Measurements from ENCODE around the gene TMEM89. TPM values are rescaled to one million over a fixed set of nuclear protein-coding genes. Genes with fewer than 3 reads are reported as not detected.

Gene TMEM89
- total RNA-seq, 4 donors from 2014 or later = not detected

DNA sequence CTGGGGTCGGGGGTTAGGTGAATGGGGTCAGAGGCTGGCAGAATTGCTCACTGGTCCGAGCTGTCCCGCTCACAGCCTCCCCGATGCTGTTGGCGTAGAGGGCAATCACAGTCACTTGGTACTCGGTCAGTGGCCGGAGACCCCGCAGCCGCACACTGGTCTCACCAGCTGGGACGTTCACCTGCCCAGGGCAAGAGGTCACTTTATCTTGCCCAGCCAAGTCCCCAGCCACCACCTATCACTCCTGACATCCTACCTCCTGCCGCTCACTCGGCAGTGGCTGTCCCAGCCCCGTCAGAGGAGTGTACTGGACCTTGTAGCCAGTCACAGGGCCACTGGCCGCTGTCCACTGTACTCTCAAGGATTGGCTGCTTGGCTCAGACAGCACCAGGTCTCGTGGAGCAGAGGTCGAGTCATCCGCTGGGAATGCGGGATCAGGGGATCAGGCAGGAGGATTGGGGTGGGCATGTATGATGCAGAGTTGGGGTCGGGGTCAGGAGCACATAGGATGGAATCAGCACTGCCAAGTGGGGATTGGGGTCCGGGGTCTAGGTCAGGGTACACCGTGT lies 29.0 kb downstream of the TMEM89 start:
- no peaks in the 10 kb centered on the region for H3K27me3 ChIP-seq
- no peak overlapping the region for H3K4me3 ChIP-seq (replicated peaks in 1 of 3)
- DNase-seq = no peak
- H3K4me1 ChIP-seq = peaks cover 5 to 12% of the 10 kb centered on the region in 2 donors
- 93 to 94% methylated on average over 19 of the region's 21 CpGs for WGBS, 2 donors
- H3K27ac ChIP-seq = no peak overlapping the region
- TF ChIP-seq, protein P1, sequence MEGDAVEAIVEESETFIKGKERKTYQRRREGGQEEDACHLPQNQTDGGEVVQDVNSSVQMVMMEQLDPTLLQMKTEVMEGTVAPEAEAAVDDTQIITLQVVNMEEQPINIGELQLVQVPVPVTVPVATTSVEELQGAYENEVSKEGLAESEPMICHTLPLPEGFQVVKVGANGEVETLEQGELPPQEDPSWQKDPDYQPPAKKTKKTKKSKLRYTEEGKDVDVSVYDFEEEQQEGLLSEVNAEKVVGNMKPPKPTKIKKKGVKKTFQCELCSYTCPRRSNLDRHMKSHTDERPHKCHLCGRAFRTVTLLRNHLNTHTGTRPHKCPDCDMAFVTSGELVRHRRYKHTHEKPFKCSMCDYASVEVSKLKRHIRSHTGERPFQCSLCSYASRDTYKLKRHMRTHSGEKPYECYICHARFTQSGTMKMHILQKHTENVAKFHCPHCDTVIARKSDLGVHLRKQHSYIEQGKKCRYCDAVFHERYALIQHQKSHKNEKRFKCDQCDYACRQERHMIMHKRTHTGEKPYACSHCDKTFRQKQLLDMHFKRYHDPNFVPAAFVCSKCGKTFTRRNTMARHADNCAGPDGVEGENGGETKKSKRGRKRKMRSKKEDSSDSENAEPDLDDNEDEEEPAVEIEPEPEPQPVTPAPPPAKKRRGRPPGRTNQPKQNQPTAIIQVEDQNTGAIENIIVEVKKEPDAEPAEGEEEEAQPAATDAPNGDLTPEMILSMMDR (IDR thresholded peaks at IDR 0.05) = no peak
- TF ChIP-seq POLR2A (IDR thresholded peaks at IDR 0.05) = no peak
- H3K9me3 ChIP-seq = no peaks in the 10 kb centered on the region
- H3K36me3 ChIP-seq = peaks cover 0 to 1% of the 10 kb centered on the region in 2 donors
- intact Hi-C loops (cut with DNase I) = no loop called here

DNA sequence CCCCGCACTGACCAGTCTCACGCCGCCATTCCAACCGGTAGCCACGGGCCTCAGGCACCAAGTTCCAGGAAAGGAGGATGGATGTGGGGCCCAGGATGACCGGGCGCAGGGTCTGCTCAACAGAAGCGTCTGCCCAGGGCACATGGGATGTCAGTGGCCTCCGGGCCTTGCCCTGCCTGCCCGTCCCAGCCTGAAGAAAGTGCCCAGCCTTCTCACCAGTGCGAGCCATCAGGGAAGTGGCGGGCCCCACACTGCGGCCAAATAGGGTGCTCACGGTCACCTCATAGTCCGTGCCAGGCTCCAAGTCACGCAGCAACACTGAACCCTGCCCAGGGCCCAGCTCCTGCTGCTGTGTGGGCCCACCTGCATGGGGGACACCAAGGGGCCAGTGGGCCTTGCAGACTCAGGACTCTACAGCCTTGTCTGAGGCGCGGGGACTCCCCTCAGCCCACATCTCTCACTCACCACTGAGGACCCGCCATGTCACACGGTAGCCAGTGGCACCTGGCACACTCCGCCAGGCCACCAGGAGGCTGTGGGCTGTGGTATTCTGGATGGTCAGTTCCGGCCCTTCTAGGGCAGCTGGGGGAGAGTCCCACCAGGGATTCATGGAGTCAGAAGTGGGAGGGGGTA lies 29.6 kb downstream of the TMEM89 start:
- Histone ChIP-seq H3K27ac (no peak overlapping the region), H3K4me3 (replicated peaks in 1 of 3) (no peak overlapping the region), H3K9me3 (no peaks in the 10 kb centered on the region), H3K36me3 (no peaks in the 10 kb centered on the region), H3K27me3 (no peaks in the 10 kb centered on the region), H3K4me1 (peaks cover 5 to 12% of the 10 kb centered on the region in 2 donors)
- TF ChIP-seq, protein P1 (IDR thresholded peaks at IDR 0.05) = no peak
- TF ChIP-seq POLR2A (IDR thresholded peaks at IDR 0.05) = no peak
- WGBS, 2 donors = 91 to 92% methylated on average over 12 to 16 of the region's 22 CpGs
- no peak for DNase-seq
- intact Hi-C loops (cut with DNase I) = no loop called here

DNA sequence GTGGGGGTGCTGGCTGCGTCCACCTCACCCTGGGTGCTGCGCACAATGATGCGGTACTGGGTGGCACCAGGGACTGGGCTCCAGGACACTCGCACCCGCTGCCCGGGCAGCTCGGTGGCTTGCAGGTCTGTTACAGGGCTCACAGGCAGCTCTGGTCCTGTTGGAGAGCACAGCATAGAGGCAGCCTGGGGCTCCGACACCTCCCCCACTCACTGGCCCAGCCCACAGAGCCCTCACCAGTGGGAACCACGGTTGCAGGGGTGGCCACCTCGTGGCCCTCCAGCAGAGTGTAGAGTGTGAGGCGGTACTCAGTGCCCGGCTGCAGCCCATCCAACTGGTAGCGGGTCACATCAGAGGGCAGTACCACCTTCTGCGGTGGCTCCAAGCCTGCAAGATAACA lies 30.1 kb downstream of the TMEM89 start:
- 83 to 94% methylated on average over 3 to 10 of the region's 14 CpGs for WGBS, 2 donors
- H3K27ac ChIP-seq = no peak overlapping the region
- TF ChIP-seq, protein P1 (IDR thresholded peaks at IDR 0.05) = no peak
- no peak for TF ChIP-seq POLR2A (IDR thresholded peaks at IDR 0.05)
- no peaks in the 10 kb centered on the region for H3K27me3 ChIP-seq
- H3K4me1 ChIP-seq = peaks cover 5 to 12% of the 10 kb centered on the region in 2 donors
- intact Hi-C loops (cut with DNase I) = no loop called here
- H3K4me3 ChIP-seq (replicated peaks in 1 of 3) = no peak overlapping the region
- H3K9me3 ChIP-seq = no peaks in the 10 kb centered on the region
- no peaks in the 10 kb centered on the region for H3K36me3 ChIP-seq
- no peak for DNase-seq

DNA sequence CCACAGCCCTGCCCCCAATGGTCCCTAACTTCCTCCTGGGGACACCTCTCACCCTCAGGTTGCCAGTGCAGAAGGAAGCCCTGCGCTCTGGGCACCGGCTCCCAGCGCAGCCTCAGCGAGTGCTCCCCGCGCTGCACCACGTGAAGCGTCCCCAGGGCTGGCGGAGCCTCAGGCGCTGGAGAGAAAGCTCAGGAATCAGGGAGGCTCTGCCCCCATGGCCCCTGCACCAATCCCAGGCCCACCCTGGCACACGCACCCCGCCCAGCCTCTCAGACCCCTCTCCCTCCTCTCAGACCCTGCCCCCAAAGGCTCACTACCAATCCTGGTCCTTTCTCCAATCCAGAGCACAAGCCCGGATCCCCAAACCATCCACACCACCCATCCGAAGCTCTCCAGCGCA lies 33.3 kb downstream of the TMEM89 start:
- TF ChIP-seq, protein P1 (IDR thresholded peaks at IDR 0.05) = no peak
- TF ChIP-seq POLR2A (IDR thresholded peaks at IDR 0.05) = no peak
- DNase-seq = no peak
- WGBS, 2 donors = 46 to 52% methylated on average over 13 to 15 of the region's 15 CpGs
- Histone ChIP-seq H3K27ac (no peak overlapping the region), H3K27me3 (no peaks in the 10 kb centered on the region), H3K9me3 (no peaks in the 10 kb centered on the region), H3K4me1 (no peaks in the 10 kb centered on the region), H3K4me3 (replicated peaks in 1 of 3) (no peak overlapping the region), H3K36me3 (no peaks in the 10 kb centered on the region)
- intact Hi-C loops (cut with DNase I) = no loop called here

DNA sequence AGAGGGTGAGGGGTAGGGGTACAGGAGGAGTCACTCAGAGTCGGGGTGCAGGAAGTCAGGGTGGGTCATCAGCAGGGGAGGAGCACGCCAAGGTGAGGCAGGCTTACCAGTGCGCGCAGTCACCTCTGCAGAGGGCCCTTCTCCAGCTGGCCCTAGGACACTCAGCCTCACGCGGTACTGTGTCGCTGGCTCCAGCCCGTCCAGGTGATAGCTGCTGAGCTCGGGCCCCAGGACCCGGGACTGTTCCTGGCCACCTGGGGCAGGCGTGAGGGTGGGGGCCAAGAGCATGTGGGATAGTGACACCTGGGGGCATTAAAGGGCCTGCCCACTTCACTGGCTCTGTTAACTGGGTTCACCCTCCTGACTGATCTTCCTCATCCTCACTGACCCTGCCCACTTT lies 33.9 kb downstream of the TMEM89 start:
- Histone ChIP-seq H3K27me3 (no peaks in the 10 kb centered on the region), H3K36me3 (no peaks in the 10 kb centered on the region), H3K4me3 (replicated peaks in 1 of 3) (no peak overlapping the region), H3K27ac (no peak overlapping the region), H3K4me1 (no peaks in the 10 kb centered on the region), H3K9me3 (no peaks in the 10 kb centered on the region)
- WGBS, 2 donors = 62 to 74% methylated on average over 9 to 11 of the region's 11 CpGs
- TF ChIP-seq POLR2A (IDR thresholded peaks at IDR 0.05) = no peak
- DNase-seq = no peak
- intact Hi-C loops (cut with DNase I) = no loop called here

All from thyroid gland (tissue), 4 donors.